Adipose tissue (tissue), 3 donors: ENCODE results near the gene PLAC9. TPM values are rescaled to one million over a fixed set of nuclear protein-coding genes. Genes with fewer than 3 reads are reported as not detected.

ENCODE experiments used
- H3K27ac ChIP-seq: one replicate; pipeline ENCODE4 v1.5.1; 2013; ENCODE audit warnings: low read depth, low read length
- whole genome bisulfite sequencing, 3 donors: extraction: QIAGEN DNeasy Blood & Tissue Kit; methylation state at CpG; one replicate each; pipeline ENCODE4 v1.1.7; 2013; 5-methylcytosine and 5-hydroxymethylcytosine counted together
- polyA plus RNA-seq, 3 donors: library from polyadenylated mRNA; stranded (reverse); fragments of 200-250 nt; gene quantifications; one replicate each; pipeline ENCODE4 v1.2.3, GENCODE V29; 2013
- donor health status: healthy with polysubstance abuse.
- donor health status: Bipolar disorder and iron deficiency.
- donor health status: healthy.

The PLAC9 gene
- polyA plus RNA-seq, 3 donors = 4.7 to 101 (median 38.5) TPM

GRCh38 chr10:80155696-80156215 is 23.2 kb downstream of the PLAC9 start:
- 87 to 92% (median 91%) methylated on average over 8 of the region's 8 CpGs for WGBS, 3 donors
- H3K27ac ChIP-seq = no peak overlapping the region

GRCh38 chr10:80156216-80156615 is 23.7 kb downstream of the PLAC9 start:
- no peak overlapping the region for H3K27ac ChIP-seq

DNA sequence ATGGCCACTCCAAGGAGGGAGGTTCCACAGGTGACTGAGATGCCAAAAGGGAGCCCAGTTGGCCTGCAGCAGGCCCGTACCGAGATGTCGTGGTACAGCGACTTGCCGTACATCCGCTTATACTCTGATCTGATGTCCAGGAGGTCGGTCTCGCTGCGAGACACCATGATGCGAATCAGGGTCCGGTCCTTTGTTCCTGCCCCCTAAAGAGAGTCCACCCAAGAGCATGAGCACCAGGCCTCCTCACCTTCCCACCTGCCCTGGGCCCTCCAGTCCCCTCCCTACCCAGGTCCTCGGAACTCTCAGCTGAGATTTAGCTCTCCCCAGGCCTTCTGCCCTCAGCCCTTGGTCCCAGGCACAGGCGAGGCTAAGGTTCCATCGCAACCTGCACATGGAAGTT is 25.0 kb downstream of the PLAC9 start:
- H3K27ac ChIP-seq = no peak overlapping the region
- 97 to 99% (median 98%) methylated on average over 12 to 14 of the region's 14 CpGs for WGBS, 3 donors

More at GRCh38 chr10:80156216-80156615, 23.7 kb downstream of the PLAC9 start:
- WGBS, 3 donors = 84 to 87% (median 85%) methylated on average over 5 of the region's 5 CpGs

DNA sequence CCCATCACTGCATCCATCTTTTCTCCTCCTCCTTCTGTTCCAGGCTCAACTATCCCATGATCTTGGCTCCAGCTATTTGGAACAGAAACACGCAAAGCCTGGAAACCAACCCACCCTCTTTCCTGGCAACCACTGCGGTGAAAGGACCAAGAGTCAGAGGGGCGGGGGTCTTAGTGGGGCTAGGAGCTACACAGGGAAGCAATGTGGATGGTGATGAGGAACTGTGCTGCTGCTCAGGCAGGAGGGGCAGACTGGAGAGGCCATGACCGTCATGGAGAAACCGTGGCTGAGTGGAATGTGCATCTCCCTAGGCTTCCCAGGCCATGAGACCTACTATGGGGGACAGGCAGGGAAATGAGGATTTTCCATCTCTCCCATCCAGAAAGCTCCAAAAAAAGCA is 25.6 kb downstream of the PLAC9 start:
- no peak overlapping the region for H3K27ac ChIP-seq
- 46 to 82% (median 62%) methylated on average over 5 of the region's 5 CpGs for WGBS, 3 donors

GRCh38 chr10:80158598-80159127 is 26.1 kb downstream of the PLAC9 start:
- WGBS, 3 donors = 30 to 68% (median 38%) methylated on average over 14 of the region's 14 CpGs
- peak overlapping the region; percentile 56 for H3K27ac ChIP-seq

GRCh38 chr10:80159166-80159873 is 26.8 kb downstream of the PLAC9 start:
- WGBS, 3 donors = 74 to 86% (median 78%) methylated on average over 9 of the region's 9 CpGs
- peak overlapping the region; percentile 56 for H3K27ac ChIP-seq

DNA sequence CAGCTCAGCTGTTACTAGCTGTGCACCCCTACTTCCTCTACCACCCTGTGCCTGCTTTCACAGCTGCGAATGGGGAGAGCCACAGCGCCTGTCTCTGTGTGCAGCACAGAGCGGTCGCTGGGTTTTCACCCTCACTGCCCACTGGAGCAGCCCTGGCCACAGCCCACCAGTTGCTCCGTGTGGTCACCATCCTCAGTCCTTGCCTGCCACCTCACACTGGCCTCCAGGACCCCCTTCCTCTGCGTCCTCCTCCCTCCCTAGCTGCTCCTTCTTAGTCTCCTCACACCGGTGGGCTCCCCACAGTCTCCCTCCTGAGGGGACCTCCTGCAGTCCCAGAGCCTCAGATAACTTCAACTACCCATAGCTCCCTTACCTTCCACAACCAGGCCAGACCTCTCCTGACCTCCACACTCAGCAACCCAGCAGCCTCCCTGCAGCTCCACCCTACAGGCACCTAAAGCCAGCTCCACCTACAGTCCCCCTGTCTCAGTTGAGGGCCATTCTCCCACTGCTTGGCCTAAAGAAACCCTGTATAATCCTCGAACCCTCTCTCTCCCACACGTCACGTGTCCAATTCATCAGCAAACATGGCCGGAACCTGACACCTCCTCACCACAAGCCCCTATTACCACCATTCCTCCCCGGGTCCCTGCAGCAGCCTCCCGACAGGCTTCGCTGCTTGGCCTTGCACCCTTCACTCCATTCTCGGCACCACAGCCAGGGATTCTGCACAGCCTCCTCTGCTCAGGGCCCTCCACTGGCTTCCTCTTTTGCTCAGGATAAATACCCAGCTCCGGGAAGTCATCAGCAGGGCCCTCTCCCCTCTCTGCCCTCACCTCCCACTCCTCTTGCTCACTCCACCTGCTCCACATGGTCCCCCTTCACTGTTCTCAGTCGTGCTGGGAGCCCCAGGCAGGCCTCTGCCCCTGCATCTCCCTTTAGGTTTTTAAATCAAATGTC is 28.1 kb downstream of the PLAC9 start:
- 90 to 93% (median 91%) methylated on average over 17 of the region's 17 CpGs for WGBS, 3 donors

DNA sequence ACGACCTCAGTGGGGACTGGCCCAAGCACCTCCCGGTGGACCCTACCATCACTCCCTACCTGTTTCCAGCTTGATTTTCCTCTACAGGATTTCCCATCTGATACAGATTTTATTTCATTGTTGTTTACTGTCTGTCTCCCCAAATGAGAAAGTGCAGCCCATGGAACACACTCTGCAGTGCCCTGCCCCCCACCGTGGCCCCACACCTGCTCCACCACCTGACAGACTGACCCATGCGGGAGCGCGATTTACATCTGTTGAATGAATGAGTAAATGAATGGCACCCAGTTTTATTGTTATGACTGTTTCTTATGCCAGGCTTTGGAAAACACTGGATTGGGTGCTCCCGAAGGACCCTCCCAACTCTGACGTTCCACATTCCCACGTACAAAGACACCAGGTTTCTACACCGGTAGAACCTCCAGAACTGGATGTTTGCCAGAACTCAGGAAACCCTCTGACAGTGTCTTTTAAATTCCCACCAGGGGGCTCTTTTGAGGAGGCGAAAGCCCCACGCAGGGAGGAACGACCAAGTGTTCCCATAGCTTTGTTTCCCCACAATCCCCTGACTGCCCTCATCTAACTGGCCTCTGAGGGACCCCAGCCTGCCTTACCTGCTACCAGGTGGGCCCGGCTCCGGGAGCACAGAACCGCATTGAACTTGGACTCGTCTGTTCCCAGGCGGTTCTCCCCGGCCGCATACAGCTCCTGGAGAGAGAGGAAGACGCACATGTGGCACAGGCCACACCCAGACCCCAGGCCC is 29.0 kb downstream of the PLAC9 start:
- H3K27ac ChIP-seq = no peak overlapping the region
- 80 to 84% (median 83%) methylated on average over 21 of the region's 21 CpGs for WGBS, 3 donors

More for the DNA sequence above, 28.1 kb downstream of the PLAC9 start:
- peak overlapping the region; percentile 55 for H3K27ac ChIP-seq

GRCh38 chr10:80163741-80164341 is 31.3 kb downstream of the PLAC9 start:
- H3K27ac ChIP-seq = no peak overlapping the region
- WGBS, 3 donors = 57 to 87% (median 67%) methylated on average over 7 to 8 of the region's 8 CpGs

- no peak overlapping the region for H3K27ac ChIP-seq
These were observed 32.1 kb downstream of the PLAC9 start for GRCh38 chr10:80164596-80164995.

DNA sequence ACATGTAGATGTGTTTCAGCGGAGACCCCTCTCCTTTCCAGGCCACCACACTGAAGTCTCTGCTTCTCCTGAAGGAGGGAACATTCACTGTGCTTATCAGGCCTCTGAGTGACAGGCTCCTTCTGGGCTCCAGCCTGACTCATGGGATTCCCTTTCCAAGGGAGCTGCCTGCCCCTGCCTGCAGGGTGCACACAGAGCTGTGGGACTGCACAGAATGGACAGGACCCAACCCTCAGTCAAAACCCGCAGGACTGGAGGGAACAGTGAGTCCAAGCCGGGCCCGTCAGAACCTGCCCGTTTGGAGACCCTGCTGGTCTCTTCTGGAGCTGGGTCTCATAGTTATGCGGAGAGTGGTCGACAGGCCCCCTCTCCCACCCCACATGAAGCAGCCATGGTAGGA is 32.6 kb downstream of the PLAC9 start:
- no peak overlapping the region for H3K27ac ChIP-seq
- WGBS, 3 donors = 90 to 92% (median 90%) methylated on average over 7 of the region's 7 CpGs

More at GRCh38 chr10:80164596-80164995, 32.1 kb downstream of the PLAC9 start:
- 74 to 96% (median 80%) methylated on average over 7 of the region's 7 CpGs for WGBS, 3 donors

- WGBS, 3 donors = 82 to 91% (median 86%) methylated on average over 28 of the region's 28 CpGs
- no peak overlapping the region for H3K27ac ChIP-seq
These were observed 34.3 kb downstream of the PLAC9 start for GRCh38 chr10:80166581-80167470.

DNA sequence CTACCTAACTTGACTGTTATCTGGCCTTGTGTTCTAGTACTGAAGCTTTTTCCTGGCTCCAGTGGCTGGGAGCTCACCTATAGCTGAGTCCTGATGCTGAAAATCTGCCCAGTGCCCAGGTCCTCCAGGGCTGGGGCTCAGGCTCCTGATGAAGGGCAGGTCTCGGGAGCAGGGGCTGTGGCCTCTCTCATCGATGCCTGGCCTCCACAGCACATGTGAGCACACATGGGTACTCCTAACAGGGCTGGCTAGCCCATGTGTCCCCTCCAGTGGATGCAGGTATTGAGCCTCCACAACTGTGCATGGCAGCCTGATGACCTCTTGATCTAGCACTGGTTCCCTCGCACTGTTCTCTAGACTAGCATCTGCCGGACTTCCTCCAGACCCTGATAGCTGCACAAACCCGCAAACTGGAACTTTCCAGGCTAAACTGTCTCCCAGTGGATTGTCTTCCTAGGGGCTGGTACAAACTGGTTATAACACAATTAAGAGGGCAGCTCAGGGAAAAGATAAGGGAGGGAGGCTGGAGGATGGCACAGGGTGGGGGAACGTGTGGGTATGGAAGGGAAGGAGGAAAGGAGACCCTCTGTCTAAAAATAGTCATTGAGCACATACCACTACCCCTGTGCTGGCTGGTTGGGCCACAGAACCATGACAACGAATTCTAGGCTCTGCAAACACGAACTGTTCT is 35.1 kb downstream of the PLAC9 start:
- no peak overlapping the region for H3K27ac ChIP-seq
- WGBS, 3 donors = 67 to 83% (median 77%) methylated on average over 8 of the region's 8 CpGs

GRCh38 chr10:80168162-80168511 is 35.6 kb downstream of the PLAC9 start:
- no peak overlapping the region for H3K27ac ChIP-seq
- WGBS, 3 donors = 75 to 85% (median 78%) methylated on average over 7 of the region's 7 CpGs

GRCh38 chr10:80168679-80169380 is 36.3 kb downstream of the PLAC9 start:
- H3K27ac ChIP-seq = no peak overlapping the region
- 83 to 90% (median 86%) methylated on average over 12 to 13 of the region's 13 CpGs for WGBS, 3 donors

DNA sequence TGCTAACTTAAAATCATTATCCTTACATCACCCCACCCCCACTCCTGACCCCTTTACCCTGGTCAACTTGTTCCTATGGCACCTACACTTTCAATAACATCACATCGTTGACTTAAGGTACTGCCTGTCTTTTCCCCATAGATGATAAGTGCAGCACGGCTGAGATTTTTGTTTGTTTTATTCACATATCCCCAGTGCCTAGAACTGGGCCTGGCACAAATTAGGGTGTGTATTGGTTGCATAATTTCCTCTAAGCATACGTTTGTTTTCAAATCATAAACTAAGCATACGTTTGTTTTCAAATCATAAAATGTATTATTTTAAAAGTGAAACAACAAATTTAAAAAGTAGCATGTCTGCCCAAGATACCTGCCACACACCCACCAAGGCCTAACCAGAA is 37.5 kb downstream of the PLAC9 start:
- no peak overlapping the region for H3K27ac ChIP-seq
- 38 to 44% (median 41%) methylated on average over 4 of the region's 4 CpGs for WGBS, 3 donors
